OCI-M1 (cell line): Measurements from ENCODE around the gene MRC2.

ENCODE experiments used
- DNase-seq: peaks from one replicate; lab custom pipeline; 2025; lab: John Stamatoyannopoulos, UW

MRC2 gene

GRCh38 chr17:62664336-62665120, 37.1 kb downstream of the MRC2 start:
- no peak for DNase-seq

DNA sequence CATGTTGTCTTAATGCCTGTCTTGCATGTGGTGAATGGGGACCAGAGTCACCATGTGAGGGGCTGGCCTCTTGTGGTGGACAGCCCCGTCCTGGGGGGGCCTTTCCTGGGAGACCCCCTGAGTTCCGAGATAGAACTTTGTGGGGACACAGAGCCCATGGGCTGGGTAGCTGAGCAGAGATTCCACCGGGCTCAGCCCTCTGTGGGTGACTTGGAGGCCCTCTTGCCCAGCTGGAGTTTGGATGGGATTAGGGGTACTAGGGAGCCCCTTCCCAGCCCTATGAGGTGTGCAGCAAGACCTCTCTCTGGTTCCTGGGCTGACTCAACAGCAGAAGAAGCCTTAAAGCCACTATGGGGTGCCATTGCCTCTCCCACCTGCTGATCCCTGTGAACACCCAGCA, 38.1 kb downstream of the MRC2 start:
- DNase-seq, result no peak

DNA sequence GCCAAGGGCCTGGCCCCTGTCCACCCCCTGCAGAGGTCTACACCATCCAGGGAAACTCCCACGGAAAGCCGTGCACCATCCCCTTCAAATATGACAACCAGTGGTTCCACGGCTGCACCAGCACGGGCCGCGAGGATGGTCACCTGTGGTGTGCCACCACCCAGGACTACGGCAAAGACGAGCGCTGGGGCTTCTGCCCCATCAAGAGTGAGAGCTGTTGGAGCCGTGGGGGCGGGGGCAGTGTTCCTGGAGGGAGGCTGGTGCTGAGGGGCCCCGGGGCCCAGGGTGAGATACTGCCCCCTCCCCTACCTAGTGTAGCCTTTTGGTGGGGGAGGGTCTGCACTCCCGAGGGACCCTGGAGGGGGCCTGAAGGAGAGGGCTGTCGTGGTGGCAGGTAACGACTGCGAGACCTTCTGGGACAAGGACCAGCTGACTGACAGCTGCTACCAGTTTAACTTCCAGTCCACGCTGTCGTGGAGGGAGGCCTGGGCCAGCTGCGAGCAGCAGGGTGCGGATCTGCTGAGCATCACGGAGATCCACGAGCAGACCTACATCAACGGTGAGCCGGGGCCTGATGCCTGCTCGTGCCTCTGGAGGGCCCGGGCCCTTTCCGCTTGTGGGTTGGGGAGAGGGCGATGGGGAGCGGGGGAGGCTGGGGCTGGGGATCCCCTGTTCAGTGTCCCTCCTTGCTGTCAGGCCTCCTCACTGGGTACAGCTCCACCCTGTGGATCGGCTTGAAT, 38.8 kb downstream of the MRC2 start:
- no peak for DNase-seq

GRCh38 chr17:62666801-62667591, 39.5 kb downstream of the MRC2 start:
- no peak for DNase-seq

GRCh38 chr17:62668091-62668804, 40.8 kb downstream of the MRC2 start:
- DNase-seq, result no peak

DNA sequence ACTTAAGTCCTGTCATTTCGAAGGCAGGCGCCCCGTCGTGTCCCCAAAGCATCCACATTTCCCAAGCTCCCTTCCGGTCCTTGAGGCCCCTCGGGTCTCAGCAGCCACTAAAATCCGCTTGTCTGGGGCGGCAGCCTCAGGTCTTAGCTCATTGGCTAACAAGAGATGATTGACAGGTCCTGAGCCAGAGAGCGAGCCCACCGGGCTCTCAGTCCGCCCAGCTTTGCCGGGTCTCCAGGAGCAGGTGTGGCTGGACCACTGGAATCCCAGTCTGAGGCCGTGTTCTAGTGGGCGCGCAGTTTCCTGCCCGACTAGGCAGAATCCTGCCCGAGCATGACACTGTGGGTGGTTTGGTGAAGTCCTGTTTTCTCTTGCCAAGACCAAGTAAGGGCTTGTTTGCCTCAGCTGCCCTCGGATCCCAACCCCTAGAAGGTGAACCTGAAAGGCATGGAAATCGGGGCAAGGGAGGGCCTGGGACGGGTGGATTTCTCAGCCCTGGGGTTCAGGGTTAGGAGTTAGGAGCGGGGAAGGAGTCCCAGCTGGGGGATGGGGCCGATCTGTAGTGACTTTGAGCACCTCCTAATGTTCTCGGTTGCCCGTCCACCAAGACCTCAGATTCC, 42.8 kb downstream of the MRC2 start:
- DNase-seq, result no peak

- no peak for DNase-seq
Measured at GRCh38 chr17:62671553-62671952, 44.1 kb downstream of the MRC2 start.

DNA sequence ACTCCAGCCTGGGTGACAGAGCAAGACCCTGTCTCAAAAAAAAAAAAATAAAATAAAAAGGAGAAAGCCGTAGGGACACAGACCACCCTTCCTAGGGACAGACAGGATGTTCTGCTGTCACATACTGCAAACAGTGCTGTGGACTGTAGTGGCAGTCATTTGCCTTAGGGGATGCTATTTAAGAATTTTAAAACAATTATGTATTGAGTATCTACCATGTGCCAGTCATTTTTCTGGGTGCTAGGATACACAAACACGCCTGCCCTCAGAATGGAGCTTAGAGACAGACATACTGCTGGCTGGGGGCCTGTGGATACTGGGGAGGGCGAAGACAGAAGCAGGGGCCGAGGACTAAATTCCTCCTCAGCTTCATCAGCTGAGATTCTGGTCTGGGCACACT, 45.5 kb downstream of the MRC2 start:
- DNase-seq, result no peak

- DNase-seq, result no peak
Measured at GRCh38 chr17:62673614-62674362, 46.3 kb downstream of the MRC2 start.

DNA sequence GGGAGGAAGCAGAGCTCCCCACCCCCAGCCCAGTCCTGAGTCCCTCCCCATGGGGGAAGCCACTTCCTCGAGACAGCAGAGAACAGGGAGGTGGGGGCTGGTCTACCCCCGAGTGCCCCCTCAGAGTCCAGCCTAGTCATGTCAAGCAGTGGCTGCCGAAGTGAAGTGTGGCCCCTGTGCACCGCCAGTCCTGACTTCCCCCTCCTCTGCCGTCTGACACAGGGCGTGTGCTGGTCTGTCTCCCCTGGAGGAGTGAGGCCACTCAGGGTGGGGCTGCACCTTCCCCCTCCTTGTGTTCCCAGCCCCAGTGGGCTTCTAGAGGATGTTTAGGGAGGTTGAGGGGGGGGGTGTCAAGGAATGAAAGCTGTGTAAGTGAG, 46.9 kb downstream of the MRC2 start:
- no peak for DNase-seq

DNA sequence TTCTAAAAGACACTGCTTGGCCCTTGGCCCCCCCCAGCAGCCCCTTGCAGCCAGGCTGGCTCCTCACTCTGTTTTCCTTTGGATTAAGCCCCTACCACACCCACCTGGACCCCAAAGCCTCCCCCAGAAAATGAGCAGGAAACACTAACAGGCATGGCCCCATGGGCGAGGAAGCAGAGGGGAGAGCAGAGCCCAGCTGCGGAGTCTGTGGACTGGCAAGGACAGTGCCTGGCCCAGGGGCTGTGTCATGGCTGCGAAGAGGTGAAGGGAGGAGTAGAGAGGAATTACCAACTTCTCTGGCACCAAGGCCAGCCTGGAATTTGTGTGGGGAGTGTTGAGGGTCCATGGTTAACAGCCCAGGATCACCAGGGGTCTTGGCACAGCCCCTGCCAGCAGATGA, 47.4 kb downstream of the MRC2 start:
- DNase-seq, result no peak

DNA sequence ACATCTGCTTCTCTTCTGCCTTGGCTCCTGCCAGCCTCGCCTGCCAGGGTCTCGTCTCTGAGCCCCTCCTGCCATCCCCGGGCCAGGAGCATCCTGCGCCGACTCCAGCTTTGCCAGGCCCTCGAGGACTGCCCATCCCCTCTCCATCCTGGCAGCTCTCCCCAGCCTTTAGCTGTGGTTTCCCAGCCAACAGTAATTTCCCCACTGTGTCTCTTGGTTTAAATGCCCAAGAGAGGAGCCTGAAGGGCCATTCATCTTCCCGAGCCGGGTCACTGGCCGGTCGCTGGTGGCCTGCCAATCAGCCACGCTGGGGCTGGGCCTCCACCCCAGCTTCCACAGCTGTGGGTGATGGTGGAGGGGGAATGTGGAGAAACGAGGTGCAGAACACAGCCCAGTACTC, 47.8 kb downstream of the MRC2 start:
- DNase-seq, result no peak

GRCh38 chr17:62675701-62676100, 48.2 kb downstream of the MRC2 start:
- DNase-seq, result no peak

DNA sequence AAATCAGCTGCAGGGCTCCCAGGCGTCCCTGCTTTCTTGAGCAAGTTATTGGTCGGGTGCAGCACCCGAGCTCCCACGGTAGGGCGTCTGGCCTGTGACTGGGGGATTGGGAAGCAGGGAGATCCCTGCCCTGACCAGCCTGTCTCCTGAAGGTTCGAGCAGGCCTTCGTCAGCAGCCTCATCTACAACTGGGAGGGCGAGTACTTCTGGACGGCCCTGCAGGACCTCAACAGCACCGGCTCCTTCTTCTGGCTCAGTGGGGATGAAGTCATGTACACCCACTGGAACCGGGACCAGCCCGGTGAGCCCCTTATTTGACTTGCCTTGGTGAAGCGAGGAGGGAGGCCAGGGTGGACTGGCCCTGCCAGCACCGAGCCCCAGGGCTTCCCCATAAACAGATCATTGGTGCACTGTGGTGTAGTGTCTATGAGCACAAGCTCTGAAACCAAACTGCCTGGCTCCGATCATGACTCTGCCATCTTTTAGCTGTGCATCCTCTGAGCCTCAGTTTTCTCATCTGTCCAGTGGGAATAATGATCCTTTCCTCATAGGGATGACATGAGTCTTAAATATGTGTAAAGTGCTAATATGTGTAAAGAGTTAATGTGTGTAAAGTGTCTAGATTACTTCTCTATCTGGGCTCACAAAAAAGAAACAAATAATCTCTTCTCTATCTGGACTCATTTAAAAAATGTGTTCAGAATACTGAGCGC, 48.9 kb downstream of the MRC2 start:
- DNase-seq, result no peak

DNA sequence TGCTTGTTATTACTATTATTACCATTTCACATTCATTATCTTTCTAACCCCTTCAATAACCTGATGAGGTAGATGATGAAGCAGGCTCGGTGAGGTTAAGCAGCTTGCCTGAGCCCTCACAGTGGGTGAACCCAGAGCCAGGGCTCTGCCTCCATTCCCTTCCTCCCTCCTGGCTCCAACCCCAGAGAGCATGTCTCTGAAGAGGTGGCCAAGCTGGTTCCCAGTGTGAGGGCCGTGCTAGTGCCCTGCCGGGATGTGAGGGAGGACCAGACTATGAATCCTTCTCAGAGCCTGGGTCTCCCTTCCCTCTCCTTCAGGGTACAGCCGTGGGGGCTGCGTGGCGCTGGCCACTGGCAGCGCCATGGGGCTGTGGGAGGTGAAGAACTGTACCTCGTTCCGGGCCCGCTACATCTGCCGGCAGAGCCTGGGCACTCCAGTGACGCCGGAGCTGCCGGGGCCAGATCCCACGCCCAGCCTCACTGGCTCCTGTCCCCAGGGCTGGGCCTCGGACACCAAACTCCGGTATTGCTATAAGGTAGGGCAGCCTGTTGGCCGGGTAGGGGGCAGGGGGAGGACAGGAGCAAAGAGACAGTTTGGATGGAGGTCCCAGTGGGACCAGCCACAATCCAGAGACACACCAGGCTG, 49.6 kb downstream of the MRC2 start:
- DNase-seq, result no peak

- DNase-seq, result no peak
Measured at GRCh38 chr17:62678214-62678919, 50.9 kb downstream of the MRC2 start.

- DNase-seq, result no peak
Measured at GRCh38 chr17:62679866-62680377, 52.5 kb downstream of the MRC2 start.

- no peak for DNase-seq
Measured at GRCh38 chr17:62680541-62681052, 53.1 kb downstream of the MRC2 start.
